ENCODE measurements around the gene TTC9B. TPM values are rescaled to one million over a fixed set of nuclear protein-coding genes. Genes with fewer than 3 reads are reported as not detected.

Gene TTC9B
- not detected for total RNA-seq

DNA sequence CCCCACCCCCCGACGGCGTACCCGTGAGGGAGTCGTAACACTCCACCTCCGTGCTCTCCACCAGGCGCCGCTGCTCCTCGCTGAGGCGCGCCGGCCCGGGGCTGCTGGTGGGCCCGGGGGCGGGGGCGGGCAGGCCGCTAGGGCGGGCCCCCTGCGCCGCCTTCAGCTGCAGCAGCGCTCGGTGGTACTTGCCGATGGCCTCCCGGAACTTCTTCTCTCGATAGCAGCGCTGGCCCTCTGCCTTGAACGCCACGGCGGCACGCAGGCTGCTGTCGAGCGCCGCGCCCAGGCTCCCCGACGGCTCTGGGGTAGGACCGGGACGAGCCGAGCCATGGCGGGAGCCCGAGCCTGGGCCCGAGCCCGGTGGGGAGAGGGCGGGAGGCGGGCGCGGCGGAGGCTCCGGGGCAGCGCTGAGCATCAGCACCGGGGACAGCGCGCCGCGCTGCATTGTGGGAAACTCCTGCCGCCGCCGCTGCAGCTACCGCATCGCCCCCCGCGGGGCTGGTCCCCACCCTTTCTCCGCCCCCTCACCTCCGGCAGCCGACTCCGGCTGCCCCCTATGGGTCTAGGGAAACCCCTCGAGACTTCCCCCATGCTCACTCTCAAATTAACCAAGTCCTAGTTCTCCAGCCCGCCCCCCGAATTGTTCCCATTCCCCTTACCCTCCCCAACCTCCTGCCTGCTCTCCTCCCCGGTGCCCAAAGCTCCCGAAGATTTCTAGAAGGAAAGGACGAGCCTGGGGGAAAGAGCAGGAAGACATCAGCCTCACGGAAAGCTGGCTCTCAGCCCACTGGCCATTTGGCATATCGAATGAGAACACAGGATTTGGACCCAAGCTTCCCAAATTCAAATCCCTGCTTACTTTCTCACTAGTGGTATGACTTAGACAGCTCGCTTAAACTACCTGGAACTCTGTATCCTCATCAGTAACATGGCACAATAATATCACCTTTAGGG, at the start of gene TTC9B:
Gene TTC9B (minus strand): TSS at position 451 of the 957 bp plus-strand sequence. CDS start 3 bp downstream, at position 448.
- ATAC-seq (peak; percentile 23 to 62), DNase-seq (ENCODE audit: low spot score in 2 of 2) (peak in 1 of 2 donors; percentile 55)
- H3K9me3 Mint-ChIP-seq = peaks cover 0 to 6% of the 10 kb centered on the region in 2 donors
- H3K27ac Mint-ChIP-seq = no peak within 1 kb of the TSS
- H3K36me3 Mint-ChIP-seq = peaks cover 5 to 7% of the 10 kb centered on the region in 2 donors

DNA sequence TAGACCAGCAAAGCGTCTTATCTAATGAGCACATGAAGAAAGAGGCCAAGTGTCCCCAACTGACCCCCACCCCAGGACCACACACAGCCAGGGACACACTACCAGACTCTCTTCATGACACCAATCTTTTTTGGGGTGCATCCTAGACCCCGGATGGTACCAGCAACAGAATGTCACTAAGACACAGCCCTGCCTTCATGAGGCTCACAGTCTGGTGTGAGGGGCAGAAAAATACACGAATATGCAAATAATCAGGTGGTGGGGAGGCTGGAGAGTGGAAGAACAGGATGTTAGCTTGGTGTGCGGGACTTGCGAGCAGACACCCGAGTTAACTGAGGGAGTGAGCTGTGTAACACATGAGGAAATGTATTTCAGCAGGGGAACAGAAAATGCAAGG, 49.4 kb upstream of the TTC9B start:
- Mint-ChIP-seq H3K27ac (peak overlapping the region in 1 of 2 donors; percentile 77), H3K36me3 (peaks cover 0 to 24% of the 10 kb centered on the region in 2 donors), H3K9me3 (no peaks in the 10 kb centered on the region)
- no peak for ATAC-seq
- DNase-seq (ENCODE audit: low spot score in 2 of 2) = no peak

GRCh38 chr19:40266912-40267600, 48.9 kb upstream of the TTC9B start:
- Mint-ChIP-seq H3K36me3 (peaks cover 0 to 28% of the 10 kb centered on the region in 2 donors), H3K9me3 (no peaks in the 10 kb centered on the region), H3K27ac (peak overlapping the region in 1 of 2 donors; percentile 77)
- ATAC-seq = no peak
- DNase-seq (ENCODE audit: low spot score in 2 of 2) = no peak

- ATAC-seq = no peak
- H3K36me3 Mint-ChIP-seq = peaks cover 0 to 38% of the 10 kb centered on the region in 2 donors
These were observed 47.9 kb upstream of the TTC9B start for GRCh38 chr19:40266119-40266518.

GRCh38 chr19:40265763-40266099, 47.5 kb upstream of the TTC9B start:
- Mint-ChIP-seq H3K27ac (no peak overlapping the region), H3K36me3 (peaks cover 0 to 38% of the 10 kb centered on the region in 2 donors)

More at GRCh38 chr19:40266119-40266518, 47.9 kb upstream of the TTC9B start:
- no peak for DNase-seq (ENCODE audit: low spot score in 2 of 2)
- H3K27ac Mint-ChIP-seq = peak overlapping the region in 1 of 2 donors; percentile 93
- no peaks in the 10 kb centered on the region for H3K9me3 Mint-ChIP-seq

DNA sequence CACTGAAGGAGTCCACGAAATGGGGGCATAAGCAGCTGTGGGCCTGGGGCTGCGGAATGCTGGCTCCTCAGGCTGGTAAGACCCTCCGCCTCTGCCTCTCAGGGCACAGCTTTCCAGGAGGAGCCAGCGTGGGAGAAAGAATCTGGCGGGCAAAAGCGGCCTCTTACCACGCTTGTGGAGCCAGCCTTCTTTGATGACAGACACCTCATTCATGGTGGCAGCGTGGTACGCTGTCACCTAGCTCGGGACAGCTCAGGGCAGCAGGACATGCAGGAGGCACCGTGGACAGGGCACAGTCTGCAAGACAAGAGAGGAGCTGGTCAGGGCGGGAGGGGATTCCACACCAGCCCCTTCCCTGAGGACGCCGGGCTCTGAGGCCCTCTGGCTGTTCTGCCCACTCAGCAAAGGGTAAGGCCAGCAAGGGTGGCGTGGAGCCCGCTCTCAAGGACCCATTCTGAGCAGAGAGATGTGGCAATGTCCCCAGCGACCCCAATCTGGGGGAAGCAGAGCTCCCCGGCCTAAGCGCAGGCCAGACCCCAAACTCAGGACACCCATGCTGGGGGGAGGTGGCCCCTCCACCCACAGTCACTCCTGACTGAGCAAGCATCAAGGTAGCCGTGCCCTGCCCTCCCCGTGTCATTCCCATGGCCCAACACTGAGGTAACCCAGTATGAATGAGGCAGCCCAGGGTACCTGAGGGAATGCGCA, 47.0 kb upstream of the TTC9B start:
- Mint-ChIP-seq H3K27ac (no peak overlapping the region), H3K36me3 (peaks cover 0 to 38% of the 10 kb centered on the region in 2 donors), H3K9me3 (no peaks in the 10 kb centered on the region)
- ATAC-seq (no peak), DNase-seq (ENCODE audit: low spot score in 2 of 2) (no peak)

More at GRCh38 chr19:40265763-40266099, 47.5 kb upstream of the TTC9B start:
- no peaks in the 10 kb centered on the region for H3K9me3 Mint-ChIP-seq
- no peak for DNase-seq (ENCODE audit: low spot score in 2 of 2)
- no peak for ATAC-seq

DNA sequence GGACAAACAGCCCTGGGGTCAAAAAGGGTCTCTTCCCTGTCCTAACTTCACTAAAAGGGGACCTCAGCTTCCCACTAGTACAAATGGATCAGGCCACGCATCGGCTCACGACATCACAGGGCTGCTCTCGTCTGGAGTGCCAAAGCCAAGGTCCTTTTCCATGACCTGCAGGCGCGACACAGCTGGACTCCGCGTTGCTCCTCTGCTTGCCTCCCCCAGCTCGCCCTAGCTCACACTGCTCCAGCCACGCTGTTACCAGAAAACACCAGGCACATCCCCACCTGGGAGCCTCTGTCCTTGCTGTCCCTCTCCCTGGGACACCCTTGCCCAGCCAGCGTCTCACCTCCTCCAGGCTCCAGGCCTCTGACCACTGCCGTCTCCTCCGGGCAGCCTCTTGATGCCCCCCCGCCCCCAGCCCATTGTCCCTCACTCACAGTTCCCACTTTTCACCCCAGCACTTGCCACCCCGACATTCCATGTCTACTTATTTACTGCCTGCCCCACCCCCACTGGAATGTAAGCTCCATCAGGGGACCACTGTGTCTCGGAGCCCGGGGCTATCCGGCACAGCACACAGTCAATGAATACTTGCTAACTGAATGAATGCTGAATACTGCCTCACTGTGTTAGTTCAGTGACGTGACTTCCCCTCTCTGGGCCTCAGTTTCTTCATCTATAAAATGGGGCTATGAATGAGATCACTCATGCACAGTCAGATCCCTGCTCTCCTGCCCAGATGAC, 46.3 kb upstream of the TTC9B start:
- H3K9me3 Mint-ChIP-seq = no peaks in the 10 kb centered on the region
- no peak for DNase-seq (ENCODE audit: low spot score in 2 of 2)
- no peak for ATAC-seq
- H3K27ac Mint-ChIP-seq = peak overlapping the region in 1 of 2 donors; percentile 5
- H3K36me3 Mint-ChIP-seq = peaks cover 0 to 38% of the 10 kb centered on the region in 2 donors

GRCh38 chr19:40263440-40264313, 45.5 kb upstream of the TTC9B start:
- no peak for ATAC-seq
- Mint-ChIP-seq H3K36me3 (peaks cover 0 to 38% of the 10 kb centered on the region in 2 donors), H3K9me3 (no peaks in the 10 kb centered on the region), H3K27ac (peak overlapping the region in 1 of 2 donors; percentile 5)
- DNase-seq (ENCODE audit: low spot score in 2 of 2) = no peak

GRCh38 chr19:40262422-40262821, 44.2 kb upstream of the TTC9B start:
- no peak for ATAC-seq
- H3K9me3 Mint-ChIP-seq = no peaks in the 10 kb centered on the region
- DNase-seq (ENCODE audit: low spot score in 2 of 2) = no peak

DNA sequence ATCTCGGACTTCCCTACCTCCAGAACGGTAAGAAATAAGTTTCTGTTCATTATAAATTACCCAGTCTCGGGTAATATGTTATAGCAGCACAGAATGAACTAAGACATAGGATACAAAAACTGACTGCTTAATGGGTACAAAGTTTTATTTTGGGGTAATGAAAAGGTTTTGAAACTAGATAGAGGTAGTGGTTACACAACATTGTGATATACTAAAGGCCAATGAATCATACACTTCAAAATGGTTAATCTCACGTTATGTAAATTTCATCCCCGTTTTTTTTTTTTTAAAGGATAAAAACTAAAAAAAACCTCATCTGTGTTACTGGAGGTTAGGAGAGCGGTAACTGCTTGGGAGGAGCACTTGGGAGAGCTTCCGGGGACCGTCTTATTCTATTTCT, 43.4 kb upstream of the TTC9B start:
- DNase-seq (ENCODE audit: low spot score in 2 of 2) (no peak), ATAC-seq (no peak)
- H3K36me3 Mint-ChIP-seq = peaks cover 0 to 38% of the 10 kb centered on the region in 2 donors
- no peak overlapping the region for H3K27ac Mint-ChIP-seq
- no peaks in the 10 kb centered on the region for H3K9me3 Mint-ChIP-seq

More at GRCh38 chr19:40262422-40262821, 44.2 kb upstream of the TTC9B start:
- no peak overlapping the region for H3K27ac Mint-ChIP-seq
- peaks cover 0 to 38% of the 10 kb centered on the region in 2 donors for H3K36me3 Mint-ChIP-seq

GRCh38 chr19:40257096-40257517, 38.9 kb upstream of the TTC9B start:
- Mint-ChIP-seq H3K9me3 (no peaks in the 10 kb centered on the region), H3K36me3 (peaks cover 10 to 11% of the 10 kb centered on the region in 2 donors), H3K27ac (no peak overlapping the region)
- ATAC-seq (peak in 1 of 2 donors; percentile 11), DNase-seq (ENCODE audit: low spot score in 2 of 2) (no peak)

GRCh38 chr19:40256512-40256911, 38.3 kb upstream of the TTC9B start:
- H3K27ac Mint-ChIP-seq = no peak overlapping the region
- H3K9me3 Mint-ChIP-seq = no peaks in the 10 kb centered on the region
- peaks cover 4 to 11% of the 10 kb centered on the region in 2 donors for H3K36me3 Mint-ChIP-seq
- no peak for DNase-seq (ENCODE audit: low spot score in 2 of 2)
- no peak for ATAC-seq

DNA sequence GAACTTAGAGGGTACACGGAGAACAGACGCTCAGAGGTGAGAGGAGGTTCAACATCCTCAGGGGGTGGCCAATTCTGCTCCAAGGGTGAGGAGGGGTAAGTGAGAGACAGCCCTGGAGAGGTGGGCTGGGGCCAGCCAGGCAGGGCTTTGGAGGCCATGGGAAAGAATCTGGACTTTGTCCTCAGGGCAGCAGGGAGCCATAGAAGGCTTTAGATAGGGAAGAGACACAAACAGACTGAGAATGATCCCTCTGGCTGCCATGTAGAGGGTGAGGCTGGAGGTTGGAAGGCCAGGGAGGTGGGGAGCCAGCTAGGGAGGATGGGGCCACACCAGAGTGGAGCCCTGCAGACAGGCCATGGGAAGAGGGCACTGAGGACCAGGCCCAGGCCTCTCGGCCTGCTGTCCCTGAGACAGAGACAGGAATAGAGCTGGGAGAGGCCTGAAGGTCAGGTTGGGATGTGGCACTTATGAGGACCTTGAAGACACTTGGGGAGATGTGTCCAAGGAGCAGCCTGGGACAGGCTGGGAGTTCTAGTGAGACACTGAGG, 37.5 kb upstream of the TTC9B start:
- ATAC-seq (no peak), DNase-seq (ENCODE audit: low spot score in 2 of 2) (no peak)
- Mint-ChIP-seq H3K36me3 (peaks cover 0 to 11% of the 10 kb centered on the region in 2 donors), H3K9me3 (no peaks in the 10 kb centered on the region), H3K27ac (peak overlapping the region; percentile 30 to 92)

DNA sequence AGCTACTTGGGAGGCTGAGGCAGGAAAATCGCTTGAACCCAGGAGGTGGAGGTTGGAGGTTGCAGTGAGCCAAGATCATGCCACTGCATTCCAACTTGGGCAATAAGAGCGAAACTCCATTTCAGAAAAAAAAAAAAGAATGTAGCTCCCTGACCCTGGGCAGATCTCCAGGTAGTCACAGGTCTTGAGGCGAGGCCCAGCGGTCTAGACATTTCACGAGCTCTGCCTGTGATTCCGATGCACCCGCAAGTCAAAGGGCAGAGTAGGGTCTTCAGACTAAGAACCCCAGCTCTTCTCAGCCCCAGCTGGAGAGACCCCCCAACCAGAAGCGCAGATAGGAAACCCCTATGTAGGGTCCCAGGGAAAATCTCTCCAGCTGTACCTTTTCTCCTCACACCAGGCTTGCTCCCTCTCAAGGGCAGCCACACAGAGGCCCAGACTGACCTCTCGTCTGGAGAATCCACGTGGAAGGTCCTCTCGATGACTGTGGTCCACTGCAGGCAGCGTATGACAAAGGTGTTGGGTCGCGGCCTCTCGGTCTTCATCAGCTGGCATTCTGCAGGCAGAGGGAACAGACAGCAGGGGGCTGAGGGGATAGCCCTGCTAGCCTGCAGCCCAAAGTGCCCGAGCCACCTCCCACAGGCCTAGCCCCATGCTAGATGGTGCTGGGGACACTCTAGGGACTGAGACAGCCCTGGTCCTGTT, 36.7 kb upstream of the TTC9B start:
- ATAC-seq (no peak), DNase-seq (ENCODE audit: low spot score in 2 of 2) (no peak)
- Mint-ChIP-seq H3K9me3 (no peaks in the 10 kb centered on the region), H3K36me3 (peaks cover 0 to 11% of the 10 kb centered on the region in 2 donors), H3K27ac (peak overlapping the region; percentile 30 to 92)
